GM18873 (cell line): ENCODE data around the gene OR56B1.
"Not testable (repeated sequence)": the region's sequence is repeated elsewhere in the genome, so short reads cannot be mapped to it uniquely, and the experiment has no call there.

Experiments
- ATAC-seq: cut with Tn5 transposase; IDR thresholded peaks from one replicate; pipeline ENCODE4 v1.9.1; 2021; ENCODE audit warnings: mild to moderate bottlenecking, moderate library complexity, moderate number of reproducible peaks; ENCODE audit not compliant: unreplicated experiment, low FRiP score

The OR56B1 gene, protein sequence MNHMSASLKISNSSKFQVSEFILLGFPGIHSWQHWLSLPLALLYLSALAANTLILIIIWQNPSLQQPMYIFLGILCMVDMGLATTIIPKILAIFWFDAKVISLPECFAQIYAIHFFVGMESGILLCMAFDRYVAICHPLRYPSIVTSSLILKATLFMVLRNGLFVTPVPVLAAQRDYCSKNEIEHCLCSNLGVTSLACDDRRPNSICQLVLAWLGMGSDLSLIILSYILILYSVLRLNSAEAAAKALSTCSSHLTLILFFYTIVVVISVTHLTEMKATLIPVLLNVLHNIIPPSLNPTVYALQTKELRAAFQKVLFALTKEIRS

DNA sequence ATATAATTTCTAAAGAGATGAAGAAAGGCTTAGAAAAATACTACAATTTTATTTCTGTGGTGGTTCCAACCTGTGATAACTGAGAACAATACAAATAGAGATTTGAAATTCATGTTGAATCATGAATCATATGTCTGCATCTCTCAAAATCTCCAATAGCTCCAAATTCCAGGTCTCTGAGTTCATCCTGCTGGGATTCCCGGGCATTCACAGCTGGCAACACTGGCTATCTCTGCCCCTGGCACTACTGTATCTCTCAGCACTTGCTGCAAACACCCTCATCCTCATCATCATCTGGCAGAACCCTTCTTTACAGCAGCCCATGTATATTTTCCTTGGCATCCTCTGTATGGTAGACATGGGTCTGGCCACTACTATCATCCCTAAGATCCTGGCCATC is at the start of gene OR56B1:
TSS of gene OR56B1 (plus strand) at position 53 of the 400 bp plus-strand sequence. CDS start at position 122, 69 bp downstream.
- ATAC-seq: no peak

DNA sequence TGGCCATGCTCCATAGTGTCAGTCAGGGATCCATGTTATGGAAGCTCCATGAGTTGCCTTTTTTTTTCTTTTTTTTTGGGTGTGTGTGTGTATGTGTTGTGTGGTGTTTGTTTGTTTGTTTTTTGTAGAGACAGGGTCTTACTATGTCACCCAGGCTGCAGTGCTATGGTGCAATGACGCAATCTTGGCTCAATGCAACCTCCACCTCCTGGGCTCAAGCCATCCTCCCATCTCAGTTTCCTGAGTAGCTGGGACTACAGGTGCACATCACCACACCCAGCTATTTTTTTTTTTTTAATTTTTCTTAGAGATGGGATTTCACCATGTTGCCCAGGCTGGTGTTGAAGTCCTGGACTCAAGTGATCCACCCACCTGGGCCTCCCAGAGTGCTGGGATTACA is 47.8 kb upstream of the OR56B1 start:
- ATAC-seq: no peak

DNA sequence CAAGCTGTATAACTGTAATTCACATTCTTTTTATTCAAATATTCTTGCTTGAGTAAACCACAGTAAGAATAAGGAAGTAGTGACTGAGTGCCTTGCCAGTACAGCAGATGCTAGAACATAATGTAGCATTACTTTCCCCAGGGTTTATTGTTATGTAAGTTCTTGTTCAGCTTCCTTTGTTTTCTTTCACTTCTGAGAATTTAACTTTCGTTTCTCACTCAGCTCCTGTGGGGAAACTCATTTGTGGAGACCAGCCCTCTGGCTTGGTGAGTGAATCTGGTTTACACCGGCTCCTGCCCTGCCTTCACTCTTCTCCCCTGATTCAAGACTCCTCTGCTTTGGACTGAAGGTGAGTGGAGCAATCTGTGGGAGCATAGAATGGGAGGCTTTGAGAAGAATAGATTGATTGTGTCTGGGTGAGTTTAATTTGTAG is 46.7 kb upstream of the OR56B1 start, which contains the start of gene TRIM22:
TSS of gene TRIM22 (plus strand) at position 240 of the 433 bp plus-strand sequence. CDS start 6,443 bp downstream, outside the sequence.
- peak; percentile 86 for ATAC-seq

DNA sequence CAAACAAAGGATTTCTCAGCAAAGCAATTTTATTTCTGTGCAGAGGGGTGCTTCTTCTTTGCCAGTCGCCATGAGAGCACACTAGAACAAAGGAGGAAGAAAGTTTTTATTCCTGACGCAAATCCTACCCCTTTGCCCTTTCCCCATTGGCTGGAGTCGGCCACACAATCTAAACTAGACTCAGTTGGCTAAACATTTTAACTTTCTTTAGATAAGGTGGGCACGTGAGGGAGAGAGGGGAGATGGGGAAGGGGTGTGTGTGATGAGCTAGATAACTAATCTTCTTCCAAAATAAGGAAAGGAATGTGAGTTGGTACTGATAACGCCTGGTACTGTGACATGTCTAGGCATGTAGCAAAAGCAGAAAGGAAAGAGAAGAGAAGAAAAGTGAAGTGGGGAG is 46.0 kb upstream of the OR56B1 start:
- no peak for ATAC-seq

DNA sequence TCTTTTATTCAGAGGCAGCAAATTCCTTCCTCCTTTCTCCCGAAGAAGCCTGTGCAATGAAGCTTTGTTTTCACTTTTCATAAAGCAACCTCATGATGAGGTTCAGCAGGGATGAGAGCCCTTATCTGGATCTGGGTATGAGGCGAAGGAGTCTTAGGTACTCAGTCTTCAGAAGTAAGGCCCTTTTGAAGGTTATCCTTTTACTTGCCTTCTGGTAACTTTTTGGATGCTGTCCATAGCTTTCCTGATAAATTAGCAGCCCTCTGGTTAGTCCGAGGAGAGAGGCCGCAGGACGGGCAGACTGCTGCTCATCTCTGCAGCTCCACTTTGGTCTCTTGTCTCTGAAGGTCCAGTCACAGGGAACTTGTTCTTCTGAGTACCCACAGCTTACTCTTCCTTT is 45.5 kb upstream of the OR56B1 start:
- ATAC-seq: no peak

DNA sequence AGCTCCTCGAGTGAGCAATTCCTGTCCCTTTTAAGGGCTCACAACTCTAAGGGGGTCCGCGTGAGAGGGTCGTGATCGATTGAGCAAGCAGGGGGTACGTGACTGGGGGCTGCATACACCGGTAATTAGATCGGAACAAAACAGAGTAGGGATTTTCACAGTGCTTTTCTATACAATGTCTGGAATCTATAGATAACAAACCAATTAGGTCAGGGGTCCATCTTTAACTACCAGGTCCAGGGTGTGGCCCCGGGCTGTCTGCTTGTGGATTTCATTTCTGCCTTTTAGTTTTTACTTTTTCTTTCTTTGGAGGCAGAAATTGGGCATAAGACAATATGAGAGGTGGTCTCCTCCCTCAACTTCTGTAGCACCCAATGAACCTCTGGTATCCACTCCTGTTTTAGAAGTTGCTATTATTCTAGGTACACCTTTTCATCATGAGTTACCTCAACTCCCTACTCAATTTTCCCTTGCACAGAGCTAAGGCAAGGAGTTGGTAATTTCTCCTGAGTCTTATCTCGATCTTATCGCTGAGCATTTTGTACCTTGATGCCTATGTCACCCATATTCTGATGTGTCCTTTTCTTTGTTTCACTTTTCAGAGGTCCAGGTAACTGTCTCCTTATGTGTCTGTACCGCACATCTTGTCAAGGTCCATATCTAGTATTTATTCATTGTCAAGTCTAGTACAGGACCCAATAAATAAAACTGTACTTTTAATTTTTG is 44.8 kb upstream of the OR56B1 start:
- not testable (repeated sequence) for ATAC-seq

DNA sequence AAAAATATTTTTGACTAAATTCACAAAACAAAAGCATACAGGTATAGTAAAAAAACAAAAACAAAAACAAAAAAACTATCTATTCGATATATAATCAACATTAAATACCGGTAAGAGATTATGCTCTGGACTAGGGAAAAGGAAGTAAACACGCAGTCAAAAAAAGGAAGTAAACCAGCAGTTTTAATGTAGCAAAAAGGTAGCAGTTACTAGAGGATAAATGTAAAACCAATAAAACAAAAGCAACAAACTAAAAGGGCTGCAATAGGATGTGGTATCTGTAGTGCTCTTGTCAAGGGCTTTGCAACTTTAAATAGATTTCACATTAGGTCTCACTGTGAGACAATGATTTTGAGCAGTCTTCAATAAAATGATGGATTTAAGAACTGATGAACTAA is 44.3 kb upstream of the OR56B1 start:
- ATAC-seq: no peak

DNA sequence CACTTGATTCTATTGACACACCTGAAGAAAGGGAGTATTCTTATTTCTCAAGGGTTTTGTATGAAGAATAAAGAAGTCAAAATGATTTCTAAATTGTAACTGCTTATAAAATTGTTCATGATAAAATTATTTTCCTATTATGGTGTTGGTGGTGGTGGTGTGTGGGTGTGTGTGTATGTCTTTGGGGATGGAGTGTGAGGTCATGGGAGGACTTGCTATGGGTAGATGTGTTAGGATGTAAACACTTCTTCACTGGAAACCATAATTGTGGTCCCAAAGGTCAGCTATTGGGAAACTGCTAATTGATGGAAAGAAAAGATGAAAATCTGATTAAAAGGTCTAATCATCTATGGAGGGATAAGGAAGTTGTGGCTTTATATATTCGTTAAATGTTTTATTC is 41.6 kb upstream of the OR56B1 start:
- no peak for ATAC-seq

DNA sequence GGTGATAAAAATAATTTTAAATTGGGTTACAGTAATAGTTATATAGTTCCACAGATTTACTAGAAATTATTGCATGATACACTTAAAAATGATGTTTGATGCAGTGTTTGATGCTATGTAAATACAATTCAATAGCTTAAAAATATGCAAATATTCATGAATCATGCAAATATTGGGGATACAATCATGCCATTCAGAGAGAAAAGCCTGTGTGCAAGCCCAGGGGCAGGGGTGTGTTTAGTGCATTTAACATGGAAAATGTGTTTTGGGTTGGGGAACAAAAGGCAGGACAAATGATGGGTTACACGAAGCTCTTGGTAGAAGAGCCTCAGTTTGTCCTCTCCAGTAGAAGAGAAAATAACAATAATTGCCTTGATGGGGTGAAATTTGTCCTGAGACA is 40.7 kb upstream of the OR56B1 start:
- ATAC-seq: no peak

DNA sequence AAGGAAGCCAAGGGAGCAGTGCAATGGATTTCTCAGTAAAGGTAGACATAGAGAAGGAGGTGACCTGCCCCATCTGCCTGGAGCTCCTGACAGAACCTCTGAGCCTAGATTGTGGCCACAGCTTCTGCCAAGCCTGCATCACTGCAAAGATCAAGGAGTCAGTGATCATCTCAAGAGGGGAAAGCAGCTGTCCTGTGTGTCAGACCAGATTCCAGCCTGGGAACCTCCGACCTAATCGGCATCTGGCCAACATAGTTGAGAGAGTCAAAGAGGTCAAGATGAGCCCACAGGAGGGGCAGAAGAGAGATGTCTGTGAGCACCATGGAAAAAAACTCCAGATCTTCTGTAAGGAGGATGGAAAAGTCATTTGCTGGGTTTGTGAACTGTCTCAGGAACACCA is 40.0 kb upstream of the OR56B1 start:
- ATAC-seq: no peak

DNA sequence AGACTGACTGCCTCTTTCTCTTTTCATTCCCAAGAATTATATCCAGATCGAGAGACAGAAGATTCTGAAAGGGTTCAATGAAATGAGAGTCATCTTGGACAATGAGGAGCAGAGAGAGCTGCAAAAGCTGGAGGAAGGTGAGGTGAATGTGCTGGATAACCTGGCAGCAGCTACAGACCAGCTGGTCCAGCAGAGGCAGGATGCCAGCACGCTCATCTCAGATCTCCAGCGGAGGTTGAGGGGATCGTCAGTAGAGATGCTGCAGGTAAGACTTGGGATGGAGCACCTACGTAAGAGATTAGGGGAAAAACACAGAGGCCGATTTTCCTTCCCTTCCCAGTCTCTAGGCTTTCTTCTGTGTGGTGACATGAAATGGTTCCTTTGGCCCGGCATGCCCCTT is 38.0 kb upstream of the OR56B1 start:
- ATAC-seq: no peak

DNA sequence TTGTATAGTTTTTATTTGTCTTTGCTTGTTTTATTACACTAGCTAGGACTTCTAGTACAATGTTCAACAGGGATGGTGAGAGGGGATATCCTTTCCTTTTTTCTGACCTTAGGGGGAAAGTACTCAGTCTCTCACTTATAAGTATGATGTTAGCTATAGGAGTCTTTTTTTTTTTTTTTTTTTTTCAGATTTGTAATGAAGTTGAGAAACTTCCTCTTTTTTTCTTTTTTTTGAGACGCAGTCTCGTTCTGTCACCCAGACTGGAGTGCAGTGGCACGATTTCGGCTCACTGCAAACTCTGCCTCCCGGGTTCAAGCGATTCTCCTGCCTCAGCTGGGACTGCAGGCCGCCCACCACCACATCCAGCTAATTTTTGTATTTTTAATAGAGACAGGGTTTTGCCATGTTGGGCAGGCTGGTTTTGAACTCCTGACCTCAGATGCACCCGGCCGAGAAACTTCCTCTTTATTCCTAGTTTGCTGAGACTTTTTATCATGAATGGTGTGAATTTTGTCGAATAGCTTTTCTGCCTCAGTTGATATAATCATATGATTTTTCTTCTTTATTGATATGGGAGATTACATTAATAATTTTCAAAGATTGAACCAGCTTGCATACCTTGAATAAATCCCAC is 35.7 kb upstream of the OR56B1 start:
- no peak for ATAC-seq

DNA sequence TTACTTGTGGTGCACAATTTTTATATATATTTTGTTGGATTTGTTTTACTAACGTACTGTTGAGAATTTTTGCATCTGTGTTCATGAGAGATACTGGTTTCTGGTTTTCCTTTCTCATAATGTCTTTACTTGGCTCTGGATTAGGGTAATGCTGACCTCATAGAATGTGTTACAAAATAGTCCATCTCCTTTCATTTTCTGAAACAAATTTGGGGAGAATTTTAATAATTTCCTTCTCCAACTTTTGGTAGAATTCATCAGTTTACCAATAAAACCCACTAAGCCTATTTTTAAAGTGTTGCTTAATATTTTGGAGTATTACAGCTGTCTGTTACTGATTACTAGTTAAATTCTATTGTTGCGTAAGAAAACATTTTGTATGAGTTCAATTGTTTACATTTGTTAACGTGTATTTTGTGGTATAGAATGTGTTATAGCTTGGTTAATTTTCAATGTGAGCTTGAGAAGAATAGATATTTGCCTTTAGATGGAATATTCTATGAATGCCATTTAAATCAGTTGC is 35.1 kb upstream of the OR56B1 start:
- ATAC-seq: no peak

DNA sequence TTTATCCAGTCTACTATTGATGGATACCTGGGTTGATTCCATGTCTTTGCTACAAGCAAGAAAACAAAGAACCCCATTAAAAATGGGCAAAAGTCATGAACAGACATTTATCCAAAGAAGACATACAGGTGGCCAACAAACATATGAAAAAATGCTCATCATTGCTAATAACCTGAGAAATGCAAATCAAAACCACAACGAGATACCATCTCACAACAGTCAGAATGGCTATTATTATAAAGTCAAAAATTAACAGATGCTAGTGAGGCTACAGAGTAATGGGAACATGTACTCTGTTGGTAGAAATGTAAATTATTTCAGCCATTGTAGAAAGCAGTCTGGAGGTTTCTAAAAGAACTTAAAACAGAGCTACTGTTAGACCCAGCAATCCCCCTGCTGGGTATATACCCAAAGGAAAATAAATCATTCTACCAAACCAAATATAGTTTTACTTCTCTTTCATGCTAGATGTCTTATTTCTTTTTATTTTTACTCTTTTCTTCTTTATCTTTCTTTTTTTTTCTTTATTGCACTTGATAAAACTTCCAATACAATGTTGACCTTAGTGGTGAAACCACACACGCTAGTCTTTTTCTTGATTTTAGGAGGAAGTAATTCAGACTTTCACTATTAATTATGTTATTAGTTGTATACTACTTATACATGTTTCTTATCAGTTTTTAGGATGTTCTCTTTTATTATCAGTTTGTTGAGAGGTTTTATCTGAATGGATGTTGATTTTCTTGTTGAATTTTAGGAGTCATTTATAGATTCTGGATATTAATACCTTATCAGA is 32.3 kb upstream of the OR56B1 start:
- peak; percentile 72 for ATAC-seq

DNA sequence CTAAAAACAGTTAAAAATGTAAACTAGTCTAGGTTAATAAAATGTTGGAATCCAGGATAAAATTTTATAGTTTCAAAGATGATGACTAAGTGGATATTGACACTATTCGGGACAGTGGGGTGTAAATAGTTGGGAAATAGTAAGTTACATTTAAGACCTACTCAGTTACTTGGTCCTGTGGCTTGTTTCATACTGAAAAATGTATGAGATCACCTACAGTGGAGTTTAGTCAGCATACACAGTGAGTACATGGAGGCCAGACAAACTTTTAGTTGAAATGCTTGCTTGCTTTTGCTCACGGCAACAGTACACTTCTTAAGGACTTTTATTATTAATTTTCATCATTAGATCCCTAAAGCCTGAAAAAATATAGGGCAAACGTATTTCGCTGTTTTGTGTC is 30.6 kb upstream of the OR56B1 start:
- no peak for ATAC-seq

DNA sequence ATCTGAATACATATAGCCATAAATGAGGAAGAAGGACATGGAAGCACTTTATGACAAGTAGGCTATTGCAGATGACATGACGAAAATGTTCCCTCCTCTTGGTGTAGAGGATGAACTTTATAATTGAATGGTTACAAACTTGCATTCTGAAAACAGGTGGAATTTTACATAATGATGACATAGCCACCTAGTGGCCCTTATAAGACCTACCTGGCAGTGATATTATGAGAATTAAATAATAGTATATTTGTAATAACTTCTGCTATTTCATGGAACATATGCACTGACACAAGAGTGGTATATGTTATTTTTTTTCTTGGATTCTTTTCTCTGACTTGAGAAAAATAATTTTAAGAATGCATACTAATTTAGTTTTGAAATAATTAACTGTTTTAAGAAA is 23.7 kb upstream of the OR56B1 start:
- ATAC-seq: no peak

DNA sequence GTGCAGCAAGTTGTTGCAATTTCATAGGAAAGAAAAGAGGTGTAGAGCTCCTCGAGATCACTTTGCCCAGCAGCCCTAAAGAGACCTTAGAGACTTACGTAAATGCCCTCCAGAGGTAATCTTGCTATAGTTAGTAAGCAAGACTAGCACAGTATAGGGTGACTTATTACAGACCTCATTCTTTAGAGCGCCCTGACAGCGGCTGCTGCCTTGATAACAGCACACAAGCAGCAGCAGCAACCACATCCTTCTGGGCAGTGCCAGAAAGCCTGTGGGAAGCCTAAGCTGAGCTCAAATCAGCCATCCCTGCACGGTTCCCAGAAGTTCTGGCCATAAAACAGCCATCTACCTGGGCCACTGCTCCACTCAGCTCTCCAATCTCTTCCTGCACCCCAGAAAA is 22.6 kb upstream of the OR56B1 start:
- no peak for ATAC-seq

DNA sequence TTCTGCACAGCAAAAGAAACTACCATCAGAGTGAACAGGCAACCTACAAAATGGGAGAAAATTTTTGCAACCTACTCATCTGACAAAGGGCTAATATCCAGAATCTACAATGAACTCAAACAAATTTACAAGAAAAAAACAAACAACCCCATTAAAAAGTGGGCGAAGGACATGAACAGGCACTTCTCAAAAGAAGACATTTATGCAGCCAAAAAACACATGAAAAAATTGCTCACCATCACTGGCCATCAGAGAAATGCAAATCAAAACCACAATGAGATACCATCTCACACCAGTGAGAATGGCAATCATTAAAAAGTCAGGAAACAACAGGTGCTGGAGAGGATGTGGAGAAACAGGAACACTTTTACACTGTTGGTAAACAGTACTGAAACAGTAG is 19.7 kb upstream of the OR56B1 start:
- not testable (repeated sequence) for ATAC-seq

DNA sequence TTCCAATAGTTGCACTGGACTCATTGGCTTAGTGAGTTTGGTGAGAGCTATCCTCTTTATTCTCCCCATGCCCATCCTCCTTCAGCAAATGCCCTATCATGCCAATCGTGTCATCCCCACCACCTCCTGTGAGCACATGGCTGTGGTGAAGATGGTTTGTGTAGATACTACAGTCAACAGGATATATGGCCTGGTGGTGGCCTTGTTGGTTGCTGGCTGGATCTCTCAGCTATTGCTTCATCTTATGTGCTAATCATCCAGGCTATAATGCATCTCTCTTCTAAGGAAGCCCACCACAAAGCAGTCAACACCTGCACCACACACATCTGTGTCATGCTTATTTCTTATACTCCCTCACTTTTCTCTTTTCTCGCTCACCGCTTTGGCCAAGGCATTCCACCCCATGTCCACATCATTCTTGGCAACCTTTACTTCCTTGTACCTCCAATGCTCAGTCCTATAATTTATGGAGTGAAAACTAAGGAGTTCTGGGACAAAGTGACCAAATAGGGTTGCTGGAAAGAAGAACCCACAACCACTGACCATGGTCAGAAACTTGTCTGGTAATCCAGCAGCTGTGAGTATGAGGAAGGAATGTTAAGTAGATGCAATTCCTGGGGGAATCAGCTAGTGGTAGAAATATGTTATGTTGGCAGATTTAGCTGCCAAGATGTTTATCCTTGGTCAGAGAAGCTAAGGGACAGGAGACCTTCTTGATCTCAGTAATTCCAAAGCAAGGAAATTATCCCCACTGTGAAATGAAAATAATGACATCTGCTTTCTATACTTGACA is 16.3 kb upstream of the OR56B1 start:
- ATAC-seq: no peak

DNA sequence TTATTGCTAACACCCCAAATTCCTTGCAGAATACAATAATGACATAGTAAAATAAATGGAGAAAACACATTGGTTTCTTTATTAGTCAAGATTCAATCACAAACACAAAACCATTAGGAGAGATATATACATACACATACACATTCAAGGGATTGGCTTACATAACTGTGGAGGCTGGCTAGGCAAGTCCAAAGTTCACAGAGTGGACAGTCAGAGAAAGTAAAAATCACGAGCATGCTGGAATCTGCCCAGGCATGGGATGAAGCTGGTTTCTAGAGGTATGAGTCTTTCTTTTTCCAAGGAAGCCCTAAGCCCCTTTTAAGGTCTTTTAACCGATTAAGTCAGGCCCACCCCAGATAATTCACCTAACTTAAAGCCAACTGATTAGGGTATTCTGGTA is 13.6 kb upstream of the OR56B1 start:
- ATAC-seq: no peak
